A549 (cell line): ENCODE results near the gene CSMD2. TPM values are rescaled to one million over a fixed set of nuclear protein-coding genes. Genes with fewer than 3 reads are reported as not detected.

Experiments
- ATAC-seq, 2 experiments: fragments of 200-7000 bp in 1 of 2; fragments of >200 bp in 1 of 2; cut with Nextera tagmentation in 1 of 2; cut with Tn5 transposase in 1 of 2; 3 replicates each; pipeline versions ENCODE4 v1.8.0 to v1.9.1; 2018 to 2020; ENCODE audit warnings: mild to moderate bottlenecking in 1 of 2, moderate library complexity in 1 of 2
- CTCF ChIA-PET: fragments of 300-600 bp; sonication (Branson Sonifier 250); formaldehyde crosslinking; extraction: SDS; loops from one replicate; lab custom pipeline; 2021; ENCODE audit warnings: antibody characterized with exemption, inconsistent platforms; lab: Yijun Ruan, JAX
- POLR2A ChIA-PET: fragments of 350-600 bp; formaldehyde crosslinking; extraction: SDS; loops from one replicate; lab custom pipeline; 2021; ENCODE audit warnings: antibody characterized with exemption, inconsistent platforms; lab: Yijun Ruan, JAX
- DNase-seq, 2 experiments: peaks; one replicate each; pipeline versions ENCODE4 v3.0.0 to v3.0.0-alpha.2; 2011 to 2016; ENCODE audit warnings: low read depth in 1 of 2, low spot score in 1 of 2
- FAIRE-seq: peaks from 2 replicates; lab custom pipeline; 2011; peaks lifted over from hg19 to GRCh38; lab: Jason Lieb, UNC
- H3K27ac ChIP-seq, 2 experiments: fragments of >200 bp; sonication (Bioruptor Twin); formaldehyde crosslinking; 3 replicates each; pipeline ENCODE4 v1.5.1; 2016 to 2017
- H3K4me1 ChIP-seq: fragments of >200 bp; sonication (Bioruptor Twin); formaldehyde crosslinking; 3 replicates; pipeline ENCODE4 v1.6.1; 2016
- H3K4me2 ChIP-seq: fragments of >200 bp; sonication (Bioruptor Twin); formaldehyde crosslinking; 3 replicates; pipeline ENCODE4 v1.6.1; 2016
- H3K4me3 ChIP-seq: fragments of >200 bp; sonication (Bioruptor Twin); formaldehyde crosslinking; 3 replicates; pipeline ENCODE4 v1.5.1; 2016
- H3K9me3 ChIP-seq: fragments of >200 bp; sonication (Bioruptor Twin); formaldehyde crosslinking; 3 replicates; pipeline ENCODE4 v1.6.1; 2016
- CBX2 ChIP-seq: fragments of 200-600 bp; sonication (generic); IDR thresholded peaks from 2 replicates; pipeline ENCODE4 v1.6.1; 2016; ENCODE audit warnings: low read depth, mild to moderate bottlenecking, borderline replicate concordance
- CTCF ChIP-seq: fragments of >200 bp; sonication (Bioruptor Twin); formaldehyde crosslinking; IDR thresholded peaks from 3 replicates; pipeline ENCODE4 v1.5.1; 2016
- E2F6 ChIP-seq: IDR thresholded peaks from 2 replicates; pipeline ENCODE4 v1.6.1; 2012; ENCODE audit warnings: low read depth, borderline replicate concordance
- EHF ChIP-seq: fragments of 250-450 bp; sonication (Bioruptor Pico); IDR thresholded peaks from 2 replicates; pipeline ENCODE4 v1.5.0; 2020; ENCODE audit warnings: mild to moderate bottlenecking
- EHMT2 ChIP-seq: fragments of 200-600 bp; sonication (generic); IDR thresholded peaks from 2 replicates; pipeline ENCODE4 v1.6.1; 2016; ENCODE audit warnings: antibody characterized with exemption, low read depth, mild to moderate bottlenecking, moderate library complexity
- FOSB ChIP-seq: fragments of 250-450 bp; sonication (Bioruptor Pico); IDR thresholded peaks from 2 replicates; pipeline ENCODE4 v1.5.0; 2020; ENCODE audit warnings: mild to moderate bottlenecking, moderate library complexity
- FOXS1 ChIP-seq: fragments of 250-450 bp; sonication (Bioruptor Pico); IDR thresholded peaks from 2 replicates; pipeline ENCODE4 v1.5.0; 2020; ENCODE audit warnings: mild to moderate bottlenecking, moderate library complexity
- HDAC2 ChIP-seq: fragments of 200-600 bp; sonication (generic); IDR thresholded peaks from 2 replicates; pipeline ENCODE4 v1.6.1; 2016
- HMGXB4 ChIP-seq: fragments of 250-450 bp; sonication (Bioruptor Pico); IDR thresholded peaks from 2 replicates; pipeline ENCODE4 v1.5.0; 2021; ENCODE audit warnings: mild to moderate bottlenecking, moderate library complexity, borderline replicate concordance
- HOXA7 ChIP-seq: fragments of 250-450 bp; sonication (Bioruptor Pico); IDR thresholded peaks from 2 replicates; pipeline ENCODE4 v1.5.0; 2020; ENCODE audit warnings: mild to moderate bottlenecking, moderate library complexity
- HOXB5 ChIP-seq: fragments of 250-450 bp; sonication (Bioruptor Pico); IDR thresholded peaks from 2 replicates; pipeline ENCODE4 v1.5.0; 2020; ENCODE audit warnings: mild to moderate bottlenecking, moderate library complexity
- JUNB ChIP-seq: fragments of >200 bp; sonication (Bioruptor Twin); formaldehyde crosslinking; IDR thresholded peaks from 2 replicates; pipeline ENCODE4 v1.6.1; 2016
- KDM1A ChIP-seq: fragments of 200-600 bp; sonication (generic); IDR thresholded peaks from 2 replicates; pipeline ENCODE4 v1.6.1; 2016; ENCODE audit warnings: low read depth, mild to moderate bottlenecking
- MAZ ChIP-seq: fragments of 150-350 bp; IDR thresholded peaks from 2 replicates; pipeline ENCODE4 v1.6.1; 2014; ENCODE audit warnings: antibody characterized with exemption, low read depth, low read length, borderline replicate concordance
- MYC ChIP-seq: IDR thresholded peaks from 2 replicates; pipeline ENCODE4 v1.6.1; 2012; ENCODE audit warnings: mild to moderate bottlenecking, inconsistent platforms, low read length, improper control_type of control experiment, borderline replicate concordance
- PBX3 ChIP-seq: IDR thresholded peaks from 2 replicates; pipeline ENCODE4 v1.6.1; 2012
- PHF8 ChIP-seq: fragments of 200-600 bp; sonication (generic); IDR thresholded peaks from 2 replicates; pipeline ENCODE4 v1.6.1; 2016; ENCODE audit warnings: low read depth, mild to moderate bottlenecking, antibody characterized with exemption, moderate library complexity, borderline replicate concordance
- RAD21 ChIP-seq, 2 experiments: fragments of >200 bp in 1 of 2; sonication (Bioruptor Twin) in 1 of 2; formaldehyde crosslinking in 1 of 2; IDR thresholded peaks in 1 of 2; conservative IDR thresholded peaks in 1 of 2; 2 replicates in 1 of 2; 3 replicates in 1 of 2; pipeline ENCODE4 v1.6.1; 2012 to 2018; ENCODE audit warnings: inconsistent platforms in 1 of 2
- SMC3 ChIP-seq: fragments of >200 bp; sonication (Bioruptor Twin); formaldehyde crosslinking; IDR thresholded peaks from 3 replicates; pipeline ENCODE4 v1.6.1; 2018; ENCODE audit warnings: inconsistent platforms
- SREBF2 ChIP-seq: fragments of 450-650 bp; IDR thresholded peaks from 2 replicates; pipeline ENCODE4 v1.6.1; 2014; ENCODE audit warnings: mild to moderate bottlenecking, moderate library complexity
- ZC3H11A ChIP-seq: fragments of 450-650 bp; IDR thresholded peaks from 2 replicates; pipeline ENCODE4 v1.6.1; 2014; ENCODE audit warnings: antibody characterized with exemption, mild to moderate bottlenecking
- WGBS: methylation state at CpG from one replicate; pipeline ENCODE4 v1.1.6; 2017; ENCODE audit errors: missing lambda C conversion rate; 5-methylcytosine and 5-hydroxymethylcytosine counted together
- polyA plus RNA-seq, 4 experiments: library from polyadenylated mRNA; depleted of rRNA in 3 of 4; stranded (reverse); fragments of >200 nt; fragmentation: RNase III in 1 of 4; extraction: RNeasy Plus Mini Kit Qiagen cat#74134 plus additional on column Dnase treatment in 1 of 4; gene quantifications; 2 replicates in 3 of 4; 3 replicates in 1 of 4; pipeline ENCODE4 v1.2.3, GENCODE V29; 2011 to 2017
- TF ChIP-seq, protein P1 (sequence below): fragments of 450-650 bp; IDR thresholded peaks from 2 replicates; pipeline ENCODE4 v1.6.1; 2014; ENCODE audit warnings: antibody characterized with exemption
- TF ChIP-seq, protein P2 (sequence below): fragments of 250-450 bp; sonication (Bioruptor Pico); IDR thresholded peaks from 2 replicates; pipeline ENCODE4 v1.5.0; 2020; ENCODE audit warnings: low read depth, mild to moderate bottlenecking, moderate library complexity

CSMD2 gene
- polyA plus RNA-seq, 2 of the 4 experiments (the other 2 are of a cell fraction), result not detected

- no peak overlapping the region for H3K4me3 ChIP-seq
- FAIRE-seq (no peak), ATAC-seq (no peak)
- H3K4me1 ChIP-seq, result no peaks in the 10 kb centered on the region
- H3K27ac ChIP-seq, result no peak overlapping the region
- no peaks in the 10 kb centered on the region for H3K9me3 ChIP-seq
- CTCF ChIA-PET, result no interaction called here
- no peak overlapping the region for H3K4me2 ChIP-seq
- TF ChIP-seq, protein P1, sequence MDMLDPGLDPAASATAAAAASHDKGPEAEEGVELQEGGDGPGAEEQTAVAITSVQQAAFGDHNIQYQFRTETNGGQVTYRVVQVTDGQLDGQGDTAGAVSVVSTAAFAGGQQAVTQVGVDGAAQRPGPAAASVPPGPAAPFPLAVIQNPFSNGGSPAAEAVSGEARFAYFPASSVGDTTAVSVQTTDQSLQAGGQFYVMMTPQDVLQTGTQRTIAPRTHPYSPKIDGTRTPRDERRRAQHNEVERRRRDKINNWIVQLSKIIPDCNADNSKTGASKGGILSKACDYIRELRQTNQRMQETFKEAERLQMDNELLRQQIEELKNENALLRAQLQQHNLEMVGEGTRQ, result no peak
- no peak for TF ChIP-seq RAD21 (conservative IDR thresholded peaks at IDR 0.05 in 1 of 2, IDR thresholded peaks at IDR 0.05 in 1 of 2)
- no peak for TF ChIP-seq SMC3
- no peak for TF ChIP-seq HOXB5 (CRISPR knock-in tag)
- no peak for TF ChIP-seq SREBF2
- TF ChIP-seq KDM1A, result no peak
- no peak for TF ChIP-seq FOSB (CRISPR knock-in tag)
- TF ChIP-seq MAZ, result no peak
- TF ChIP-seq, all 56 proteins: peak for 0
- 1% methylated on average over 6 of the region's 6 CpGs for WGBS
- DNase-seq, result no peak
- POLR2A ChIA-PET, result no interaction called here
Observed at GRCh38 chr1:33902486-33903209, 262.4 kb downstream of the CSMD2 start.

GRCh38 chr1:33899746-33900145 lies 265.3 kb downstream of the CSMD2 start:
- TF ChIP-seq ZC3H11A (no peak), JUNB (no peak), HDAC2 (no peak), CTCF (no peak), PHF8 (no peak), PBX3 (no peak), E2F6 (no peak), EHF (CRISPR knock-in tag) (no peak), EHMT2 (no peak), MYC (no peak), FOXS1 (no peak), CBX2 (no peak), HMGXB4 (CRISPR knock-in tag) (no peak), HOXA7 (CRISPR knock-in tag) (no peak)
- TF ChIP-seq, protein P2, sequence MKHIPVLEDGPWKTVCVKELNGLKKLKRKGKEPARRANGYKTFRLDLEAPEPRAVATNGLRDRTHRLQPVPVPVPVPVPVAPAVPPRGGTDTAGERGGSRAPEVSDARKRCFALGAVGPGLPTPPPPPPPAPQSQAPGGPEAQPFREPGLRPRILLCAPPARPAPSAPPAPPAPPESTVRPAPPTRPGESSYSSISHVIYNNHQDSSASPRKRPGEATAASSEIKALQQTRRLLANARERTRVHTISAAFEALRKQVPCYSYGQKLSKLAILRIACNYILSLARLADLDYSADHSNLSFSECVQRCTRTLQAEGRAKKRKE (CRISPR knock-in tag), result no peak
- TF ChIP-seq, all 56 proteins: peak for 0
- 0% methylated on average over 1 of the region's 3 CpGs for WGBS
- no peaks in the 10 kb centered on the region for H3K4me1 ChIP-seq
- no peak overlapping the region for H3K4me3 ChIP-seq
- no peak overlapping the region for H3K27ac ChIP-seq
- ATAC-seq (no peak), FAIRE-seq (no peak), DNase-seq (no peak)
- CTCF ChIA-PET, result no interaction called here
- H3K4me2 ChIP-seq, result no peak overlapping the region
- POLR2A ChIA-PET, result no interaction called here
- no peaks in the 10 kb centered on the region for H3K9me3 ChIP-seq
